WTC11 (cell line): ENCODE data around the gene FOXN3. TPM values are rescaled to one million over a fixed set of nuclear protein-coding genes. Genes with fewer than 3 reads are reported as not detected.

Experiments
- ATAC-seq: fragments of 200-7000 bp; cut with Tn5 transposase; 2 replicates; pipeline ENCODE4 v1.10.0; 2021; ENCODE audit warnings: mild to moderate bottlenecking, moderate library complexity
- CTCF ChIA-PET: fragments of 300-600 bp; sonication (Branson Sonifier 250); formaldehyde crosslinking; loops from one replicate; lab custom pipeline; 2021; ENCODE audit warnings: antibody characterized with exemption; lab: Charles Lee
- POLR2A ChIA-PET: fragments of 350-600 bp; sonication (Branson Sonifier 250); formaldehyde crosslinking; loops from one replicate; lab custom pipeline; 2021; ENCODE audit warnings: antibody characterized with exemption; lab: Charles Lee
- DNase-seq: peaks from one replicate; pipeline ENCODE4 v3.0.0; 2021; ENCODE audit warnings: low spot score
- H3K27ac Mint-ChIP-seq: 2 replicates; pipeline ENCODE4 v1.8.0; 2021; ENCODE audit warnings: mixed read lengths
- H3K27me3 Mint-ChIP-seq: 2 replicates; pipeline ENCODE4 v1.8.0; 2021; ENCODE audit warnings: low read depth, mild to moderate bottlenecking, moderate library complexity, mixed read lengths
- H3K36me3 Mint-ChIP-seq: 2 replicates; pipeline ENCODE4 v1.8.0; 2021; ENCODE audit warnings: mixed read lengths
- H3K4me1 Mint-ChIP-seq: 2 replicates; pipeline ENCODE4 v1.8.0; 2022; ENCODE audit warnings: mixed read lengths
- H3K4me3 Mint-ChIP-seq: 2 replicates; pipeline ENCODE4 v1.8.0; 2021; ENCODE audit warnings: mild to moderate bottlenecking, moderate library complexity, mixed read lengths
- H3K9me3 Mint-ChIP-seq: 2 replicates; pipeline ENCODE4 v1.8.0; 2021; ENCODE audit warnings: mixed read lengths
- KAT7 ChIP-seq: sonication (generic); formaldehyde crosslinking; IDR thresholded peaks from 2 replicates; pipeline ENCODE4 v1.8.1; 2023; ENCODE audit warnings: missing genetic modification reagents, mild to moderate bottlenecking, borderline replicate concordance
- MXD4 ChIP-seq: fragments of 250-450 bp; sonication (Bioruptor Pico); IDR thresholded peaks from 2 replicates; pipeline ENCODE4 v1.8.0; 2021; ENCODE audit warnings: mild to moderate bottlenecking, moderate library complexity, borderline replicate concordance
- NFYB ChIP-seq: sonication (generic); formaldehyde crosslinking; conservative IDR thresholded peaks from 2 replicates; pipeline ENCODE4 v1.8.0; 2022; ENCODE audit warnings: low read depth, missing genetic modification reagents
- PRDM15 ChIP-seq: sonication (generic); formaldehyde crosslinking; IDR thresholded peaks from 2 replicates; pipeline ENCODE4 v1.8.0; 2022; ENCODE audit warnings: missing genetic modification reagents
- ZBTB21 ChIP-seq: sonication (generic); formaldehyde crosslinking; IDR thresholded peaks from 2 replicates; pipeline ENCODE4 v1.8.1; 2023; ENCODE audit warnings: mild to moderate bottlenecking, missing genetic modification reagents, borderline replicate concordance
- total RNA-seq: library from RNA; stranded (reverse); gene quantifications from 3 replicates; pipeline ENCODE4 v1.2.3, GENCODE V29; 2021
- TF ChIP-seq, protein P1 (sequence below): sonication (generic); formaldehyde crosslinking; IDR thresholded peaks from 2 replicates; pipeline ENCODE4 v1.8.0; 2022; ENCODE audit warnings: mild to moderate bottlenecking, missing genetic modification reagents
- TF ChIP-seq, protein P2 (sequence below): sonication (generic); formaldehyde crosslinking; IDR thresholded peaks from 2 replicates; pipeline ENCODE4 v1.8.1; 2022; ENCODE audit warnings: mild to moderate bottlenecking, moderate library complexity, missing genetic modification reagents
- TF ChIP-seq, protein P3 (sequence below): fragments of 200-600 bp; IDR thresholded peaks from 2 replicates; pipeline ENCODE4 v1.8.0; 2022; ENCODE audit warnings: antibody characterized with exemption
- TF ChIP-seq, protein P4 (sequence below): sonication (generic); formaldehyde crosslinking; IDR thresholded peaks from 2 replicates; pipeline ENCODE4 v1.8.1; 2023; ENCODE audit warnings: mild to moderate bottlenecking, missing genetic modification reagents, moderate library complexity
- TF ChIP-seq, protein P5 (sequence below): sonication (generic); formaldehyde crosslinking; IDR thresholded peaks from 2 replicates; pipeline ENCODE4 v1.8.0; 2022; ENCODE audit warnings: mild to moderate bottlenecking, missing genetic modification reagents

Gene FOXN3
- total RNA-seq, 1 experiment from 2014 or later, result 170 TPM

GRCh38 chr14:89417465-89418225 lies 612 bp upstream of the FOXN3 start:
- CTCF ChIA-PET, result no interaction called here
- POLR2A ChIA-PET, result interaction anchor here (0.6 kb wide), 1 partner anchor 24 kb away, joined by 3 read pairs; no protein-coding TSS in a partner anchor
- ATAC-seq, result peak; percentile 21
- H3K9me3 Mint-ChIP-seq, result no peaks in the 10 kb centered on the region
- H3K27ac Mint-ChIP-seq, result peak overlapping the region; percentile 98
- no peaks in the 10 kb centered on the region for H3K27me3 Mint-ChIP-seq
- TF ChIP-seq ZBTB21, result 0 out of 2 replicates have a peak, but pooled peaks have one; percentile 15
- 0 out of 2 replicates have a peak, but pooled peaks have one; percentile 51 for TF ChIP-seq KAT7 (CRISPR knock-in tag)
- TF ChIP-seq, protein P1, sequence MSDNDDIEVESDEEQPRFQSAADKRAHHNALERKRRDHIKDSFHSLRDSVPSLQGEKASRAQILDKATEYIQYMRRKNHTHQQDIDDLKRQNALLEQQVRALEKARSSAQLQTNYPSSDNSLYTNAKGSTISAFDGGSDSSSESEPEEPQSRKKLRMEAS (CRISPR knock-in tag), result peak; percentile 58
- TF ChIP-seq, protein P2, sequence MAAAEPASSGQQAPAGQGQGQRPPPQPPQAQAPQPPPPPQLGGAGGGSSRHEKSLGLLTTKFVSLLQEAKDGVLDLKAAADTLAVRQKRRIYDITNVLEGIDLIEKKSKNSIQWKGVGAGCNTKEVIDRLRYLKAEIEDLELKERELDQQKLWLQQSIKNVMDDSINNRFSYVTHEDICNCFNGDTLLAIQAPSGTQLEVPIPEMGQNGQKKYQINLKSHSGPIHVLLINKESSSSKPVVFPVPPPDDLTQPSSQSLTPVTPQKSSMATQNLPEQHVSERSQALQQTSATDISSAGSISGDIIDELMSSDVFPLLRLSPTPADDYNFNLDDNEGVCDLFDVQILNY (CRISPR knock-in tag), result no peak
- TF ChIP-seq, protein P3, sequence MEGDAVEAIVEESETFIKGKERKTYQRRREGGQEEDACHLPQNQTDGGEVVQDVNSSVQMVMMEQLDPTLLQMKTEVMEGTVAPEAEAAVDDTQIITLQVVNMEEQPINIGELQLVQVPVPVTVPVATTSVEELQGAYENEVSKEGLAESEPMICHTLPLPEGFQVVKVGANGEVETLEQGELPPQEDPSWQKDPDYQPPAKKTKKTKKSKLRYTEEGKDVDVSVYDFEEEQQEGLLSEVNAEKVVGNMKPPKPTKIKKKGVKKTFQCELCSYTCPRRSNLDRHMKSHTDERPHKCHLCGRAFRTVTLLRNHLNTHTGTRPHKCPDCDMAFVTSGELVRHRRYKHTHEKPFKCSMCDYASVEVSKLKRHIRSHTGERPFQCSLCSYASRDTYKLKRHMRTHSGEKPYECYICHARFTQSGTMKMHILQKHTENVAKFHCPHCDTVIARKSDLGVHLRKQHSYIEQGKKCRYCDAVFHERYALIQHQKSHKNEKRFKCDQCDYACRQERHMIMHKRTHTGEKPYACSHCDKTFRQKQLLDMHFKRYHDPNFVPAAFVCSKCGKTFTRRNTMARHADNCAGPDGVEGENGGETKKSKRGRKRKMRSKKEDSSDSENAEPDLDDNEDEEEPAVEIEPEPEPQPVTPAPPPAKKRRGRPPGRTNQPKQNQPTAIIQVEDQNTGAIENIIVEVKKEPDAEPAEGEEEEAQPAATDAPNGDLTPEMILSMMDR, result no peak
- TF ChIP-seq PRDM15 (CRISPR knock-in tag), result peak; percentile 28
- DNase-seq, result peak; percentile 39
- peaks cover 27% of the 10 kb centered on the region for H3K36me3 Mint-ChIP-seq
- peak overlapping the region; percentile 89 for H3K4me3 Mint-ChIP-seq
- H3K4me1 Mint-ChIP-seq, result peaks cover 61% of the 10 kb centered on the region

DNA sequence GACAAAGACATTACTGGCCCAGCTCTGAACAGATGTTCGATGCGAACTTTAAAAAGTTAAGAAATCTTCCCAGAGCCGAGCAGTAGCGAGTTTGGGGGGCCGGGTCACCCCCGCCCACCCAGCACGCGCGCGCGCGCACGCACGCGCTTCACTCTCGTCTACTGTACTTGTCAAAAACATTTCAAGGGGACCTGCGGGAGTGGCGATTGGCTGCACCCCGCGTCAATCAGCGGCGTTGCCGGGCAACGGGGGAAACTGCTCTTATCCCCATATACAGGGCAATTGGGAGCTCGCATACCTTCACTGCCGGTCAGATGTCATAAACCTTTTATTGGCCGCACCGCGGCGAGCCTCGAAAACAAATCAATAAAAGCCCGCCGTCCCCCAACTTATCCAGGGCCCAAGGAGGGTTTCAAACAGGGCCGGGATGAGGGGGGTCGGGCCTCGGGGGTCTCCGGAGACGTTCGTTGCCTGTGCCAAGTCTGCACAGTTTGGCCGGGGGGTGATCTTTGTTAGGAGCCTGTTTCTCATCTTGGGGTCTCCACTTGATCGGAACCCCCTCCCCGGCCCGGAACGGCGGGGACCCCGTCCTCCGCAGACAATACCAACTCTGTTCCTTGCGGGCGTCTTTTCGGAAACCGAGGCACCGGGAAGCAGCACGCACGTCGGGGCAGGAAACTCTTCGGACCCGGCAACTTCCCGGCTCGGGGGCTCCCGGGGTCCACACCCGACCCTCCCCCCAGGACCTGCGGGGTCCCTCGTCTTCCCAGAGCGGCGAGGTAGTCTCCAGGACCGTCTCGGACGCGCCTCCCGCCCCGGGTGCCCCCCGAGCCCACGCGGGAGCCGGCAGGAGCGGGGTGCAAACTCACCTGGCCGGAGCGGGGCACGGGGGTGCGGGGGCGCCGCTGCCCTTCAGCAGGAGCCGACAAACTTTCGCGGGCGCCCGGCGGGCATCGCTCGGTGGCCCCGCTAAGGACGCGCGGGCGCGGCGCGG lies 734 bp downstream of the FOXN3 start:
- Mint-ChIP-seq H3K27ac (peak overlapping the region; percentile 73), H3K9me3 (peaks cover 3% of the 10 kb centered on the region), H3K27me3 (no peaks in the 10 kb centered on the region), H3K4me1 (peaks cover 65% of the 10 kb centered on the region), H3K4me3 (peak overlapping the region; percentile 86), H3K36me3 (peaks cover 40% of the 10 kb centered on the region)
- ATAC-seq, result peak; percentile 76
- POLR2A ChIA-PET, result interaction anchor here (0.7 to 1.3 kb wide), 2 partner anchors 17 to 200 kb away, joined by 4 read pairs; no protein-coding TSS in a partner anchor
- DNase-seq, result peak; percentile 99
- CTCF ChIA-PET, result interaction anchor here (1.0 kb wide), 2 partner anchors 86 to 523 kb away, joined by 3 read pairs; no protein-coding TSS in a partner anchor
- TF ChIP-seq, protein P1 (CRISPR knock-in tag), result peak; percentile 21; the same call in 1 of the 2 replicates
- TF ChIP-seq NFYB (CRISPR knock-in tag) (peak; percentile 71), MXD4 (CRISPR knock-in tag) (no peak)
- TF ChIP-seq, protein P4, sequence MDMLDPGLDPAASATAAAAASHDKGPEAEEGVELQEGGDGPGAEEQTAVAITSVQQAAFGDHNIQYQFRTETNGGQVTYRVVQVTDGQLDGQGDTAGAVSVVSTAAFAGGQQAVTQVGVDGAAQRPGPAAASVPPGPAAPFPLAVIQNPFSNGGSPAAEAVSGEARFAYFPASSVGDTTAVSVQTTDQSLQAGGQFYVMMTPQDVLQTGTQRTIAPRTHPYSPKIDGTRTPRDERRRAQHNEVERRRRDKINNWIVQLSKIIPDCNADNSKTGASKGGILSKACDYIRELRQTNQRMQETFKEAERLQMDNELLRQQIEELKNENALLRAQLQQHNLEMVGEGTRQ (CRISPR knock-in tag), result peak; percentile 7; the same call in 1 of the 2 replicates
- TF ChIP-seq, protein P5, sequence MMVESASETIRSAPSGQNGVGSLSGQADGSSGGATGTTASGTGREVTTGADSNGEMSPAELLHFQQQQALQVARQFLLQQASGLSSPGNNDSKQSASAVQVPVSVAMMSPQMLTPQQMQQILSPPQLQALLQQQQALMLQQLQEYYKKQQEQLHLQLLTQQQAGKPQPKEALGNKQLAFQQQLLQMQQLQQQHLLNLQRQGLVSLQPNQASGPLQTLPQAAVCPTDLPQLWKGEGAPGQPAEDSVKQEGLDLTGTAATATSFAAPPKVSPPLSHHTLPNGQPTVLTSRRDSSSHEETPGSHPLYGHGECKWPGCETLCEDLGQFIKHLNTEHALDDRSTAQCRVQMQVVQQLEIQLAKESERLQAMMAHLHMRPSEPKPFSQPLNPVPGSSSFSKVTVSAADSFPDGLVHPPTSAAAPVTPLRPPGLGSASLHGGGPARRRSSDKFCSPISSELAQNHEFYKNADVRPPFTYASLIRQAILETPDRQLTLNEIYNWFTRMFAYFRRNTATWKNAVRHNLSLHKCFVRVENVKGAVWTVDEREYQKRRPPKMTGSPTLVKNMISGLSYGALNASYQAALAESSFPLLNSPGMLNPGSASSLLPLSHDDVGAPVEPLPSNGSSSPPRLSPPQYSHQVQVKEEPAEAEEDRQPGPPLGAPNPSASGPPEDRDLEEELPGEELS (CRISPR knock-in tag), result 0 out of 2 replicates have a peak, but pooled peaks have one; percentile 24
